Putamen (tissue), 1 donor: ENCODE measurements around the gene SETD7.
"Not testable (repeated sequence)": the region's sequence is repeated elsewhere in the genome, so short reads cannot be mapped to it uniquely, and the experiment has no call there.

ENCODE experiments used
- DNase-seq: peaks from one replicate; pipeline ENCODE4 v3.0.0-alpha.2; 2016; ENCODE audit warnings: low spot score

The SETD7 gene

GRCh38 chr4:139465922-139466321 is 90.1 kb downstream of the SETD7 start:
- DNase-seq = no peak

GRCh38 chr4:139464512-139464911 is 91.5 kb downstream of the SETD7 start:
- not testable (repeated sequence) for DNase-seq

- DNase-seq = no peak
Measured at GRCh38 chr4:139461022-139461628, 94.9 kb downstream of the SETD7 start.

- DNase-seq = no peak
Measured at GRCh38 chr4:139460565-139460964, 95.5 kb downstream of the SETD7 start.

GRCh38 chr4:139458999-139459398 is 97.0 kb downstream of the SETD7 start:
- DNase-seq = no peak

- no peak for DNase-seq
Measured at GRCh38 chr4:139458543-139458942, 97.5 kb downstream of the SETD7 start.

DNA sequence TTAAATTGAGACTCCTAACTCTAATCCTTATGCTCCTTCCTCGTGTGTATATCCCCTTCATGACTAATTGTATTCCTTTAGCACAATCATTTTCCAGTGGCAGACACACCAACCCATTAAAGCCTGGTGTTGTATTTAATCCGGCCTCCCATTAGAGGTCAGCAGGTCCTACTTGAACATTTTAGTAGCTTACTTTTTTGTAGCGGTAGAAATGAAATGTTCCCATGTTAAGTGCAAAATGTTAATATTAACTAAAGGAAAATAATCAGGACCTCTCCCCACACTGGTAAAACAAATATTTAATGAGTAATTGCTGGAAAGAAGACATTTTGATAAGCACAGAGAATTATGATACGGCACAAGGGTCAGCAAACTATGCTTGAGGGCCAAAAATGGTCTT is 98.7 kb downstream of the SETD7 start:
- no peak for DNase-seq

- DNase-seq = no peak
Measured at GRCh38 chr4:139455126-139455538, 100.9 kb downstream of the SETD7 start.

- peak; percentile 5 for DNase-seq
Measured at GRCh38 chr4:139454111-139455045, 101.6 kb downstream of the SETD7 start, which contains the start of gene RAB33B. TSS of gene RAB33B (plus strand) at chr4:139454121. CDS start at chr4:139454196, 75 bp downstream.

DNA sequence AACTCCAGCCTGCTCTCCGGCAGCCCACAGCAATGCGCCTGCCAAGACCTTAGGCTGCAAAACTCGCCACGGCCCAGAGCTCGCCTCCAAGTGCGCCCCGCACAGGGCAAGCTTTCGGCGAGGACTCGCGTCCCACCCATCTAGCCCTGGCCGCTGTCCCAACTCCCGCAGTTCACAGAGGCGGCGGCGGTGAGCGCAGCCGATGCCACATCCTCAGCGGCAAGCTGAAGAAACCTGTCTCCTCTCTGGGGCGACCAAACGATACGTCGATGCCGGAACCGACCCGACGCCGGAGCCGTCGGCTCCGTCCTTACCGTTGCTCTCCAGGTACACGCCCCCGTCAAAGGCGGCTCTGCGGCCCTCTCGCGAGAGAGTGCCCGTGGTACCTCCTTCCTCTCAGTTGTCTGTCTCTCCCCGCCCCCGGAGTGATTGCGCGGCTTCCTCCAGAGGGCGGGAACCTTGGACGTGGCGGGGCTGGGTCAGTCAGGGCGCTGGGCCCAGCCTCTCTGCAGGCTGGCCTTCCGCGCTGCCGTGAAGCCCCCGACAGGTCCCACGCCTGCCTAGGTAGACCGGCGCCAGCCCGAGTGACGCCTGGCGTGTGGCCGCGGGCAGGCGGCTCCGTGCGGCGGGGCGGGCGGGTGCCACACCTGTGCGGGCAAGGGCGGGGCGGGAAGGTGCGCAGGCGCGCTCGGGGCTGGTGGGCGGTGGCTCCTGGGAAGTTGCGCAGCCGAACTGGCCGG is 102.5 kb downstream of the SETD7 start:
- peak; percentile 92 for DNase-seq

DNA sequence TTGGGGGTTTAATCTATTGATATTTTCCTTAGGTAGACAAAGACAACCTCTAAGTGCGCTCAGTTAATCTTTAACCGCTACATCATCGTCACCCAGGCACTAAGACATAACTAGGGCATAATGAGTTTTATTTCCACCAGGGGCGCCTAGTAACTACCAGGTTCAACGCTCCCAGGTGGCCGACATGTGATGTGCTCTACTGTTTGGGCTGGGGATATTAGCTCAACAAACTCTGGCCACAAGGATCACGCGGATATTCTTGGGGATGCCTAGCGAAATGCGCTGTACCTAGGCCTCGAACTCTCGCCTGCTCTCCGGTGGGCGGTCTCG is 103.0 kb downstream of the SETD7 start:
- no peak for DNase-seq

GRCh38 chr4:139451997-139452396 is 104.0 kb downstream of the SETD7 start:
- DNase-seq = no peak

DNA sequence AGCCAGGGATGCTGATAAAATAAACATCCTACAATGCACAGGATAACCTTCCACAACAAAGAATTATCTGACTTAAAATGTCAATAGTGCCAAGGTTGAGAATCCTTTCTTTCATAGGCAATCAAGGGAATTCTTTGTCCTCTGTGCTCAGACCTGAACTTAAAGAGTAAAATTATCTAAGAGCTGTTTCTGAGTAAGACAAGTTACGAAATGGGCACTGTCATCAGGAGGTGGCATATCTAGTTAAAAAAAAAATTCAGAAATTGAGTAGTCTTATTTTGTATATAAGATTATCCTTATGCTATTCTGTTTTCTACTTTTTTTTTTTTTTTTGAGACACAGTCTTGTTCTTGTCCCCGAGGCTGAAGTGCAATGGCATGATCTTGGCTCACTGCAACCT is 105.4 kb downstream of the SETD7 start:
- DNase-seq = no peak

GRCh38 chr4:139447078-139447477 is 108.9 kb downstream of the SETD7 start:
- DNase-seq = not testable (repeated sequence)
